H1 (cell line): ENCODE data around the gene TBCD. TPM values are rescaled to one million over a fixed set of nuclear protein-coding genes. Genes with fewer than 3 reads are reported as not detected.

ENCODE experiments used
- ASH2L ChIP-seq: fragments of 200-600, 300-600 bp; sonication (generic); IDR thresholded peaks from one replicate; pipeline ENCODE4 v1.7.1; 2017; ENCODE audit warnings: low read length
- BACH1 ChIP-seq: IDR thresholded peaks from 2 replicates; pipeline ENCODE4 v1.6.1; 2012; ENCODE audit warnings: low read length, improper control_type of control experiment
- CEBPB ChIP-seq: IDR thresholded peaks from 2 replicates; pipeline ENCODE4 v1.6.1; 2012; ENCODE audit warnings: low read depth, low read length
- MAFK ChIP-seq: IDR thresholded peaks from 2 replicates; pipeline ENCODE4 v1.6.1; 2012; ENCODE audit warnings: low read depth, mild to moderate bottlenecking, improper control_type of control experiment, low read length
- POLR2A ChIP-seq, 2 experiments: IDR thresholded peaks; 1 replicate in 1 of 2; 2 replicates in 1 of 2; pipeline ENCODE4 v1.6.1; 2011; ENCODE audit warnings: low read depth in 2 of 2, low read length in 2 of 2, mild to moderate bottlenecking in 2 of 2; ENCODE audit errors: control extremely low read depth in 1 of 2
- TCF12 ChIP-seq: IDR thresholded peaks from 2 replicates; pipeline ENCODE4 v1.6.1; 2011; ENCODE audit warnings: low read depth, mild to moderate bottlenecking, low read length
- YY1 ChIP-seq: IDR thresholded peaks from 2 replicates; pipeline ENCODE4 v1.6.1; 2011; ENCODE audit warnings: low read depth, mild to moderate bottlenecking, low read length
- polyA plus RNA-seq, 7 experiments: library from polyadenylated mRNA; depleted of rRNA in 3 of 7; stranded (reverse) in 5 of 7; unstranded in 2 of 7; fragments of >200 nt in 5 of 7; fragments of 200-250 nt in 2 of 7; gene quantifications; 1 replicate in 5 of 7; 2 replicates in 1 of 7; 4 replicates in 1 of 7; pipeline versions ENCODE4 v1.2.1 to v1.2.3, GENCODE V29; 2011 to 2013; ENCODE audit warnings: missing spikeins in 2 of 7, mixed read lengths in 2 of 7
- total RNA-seq: library from RNA; stranded (reverse); fragmentation: NEBNext Ultra II Directional; extraction: Animal tissue kit (Norgen Biotek cat#: 25700); gene quantifications from 2 replicates; pipeline ENCODE4 v1.2.1, GENCODE V29; 2021
- TF ChIP-seq, protein P1 (sequence below): IDR thresholded peaks from 2 replicates; pipeline ENCODE4 v1.6.1; 2011; ENCODE audit warnings: low read length, improper control_type of control experiment

TBCD gene
- total and polyA plus RNA-seq, 2 of the 8 experiments (the other 6 are each of a cell fraction or from before 2014, with no cell fraction given) = 118 to 162 TPM

- TF ChIP-seq CEBPB = no peak
- no peak for TF ChIP-seq TCF12
- no peak for TF ChIP-seq ASH2L
- TF ChIP-seq, protein P1, sequence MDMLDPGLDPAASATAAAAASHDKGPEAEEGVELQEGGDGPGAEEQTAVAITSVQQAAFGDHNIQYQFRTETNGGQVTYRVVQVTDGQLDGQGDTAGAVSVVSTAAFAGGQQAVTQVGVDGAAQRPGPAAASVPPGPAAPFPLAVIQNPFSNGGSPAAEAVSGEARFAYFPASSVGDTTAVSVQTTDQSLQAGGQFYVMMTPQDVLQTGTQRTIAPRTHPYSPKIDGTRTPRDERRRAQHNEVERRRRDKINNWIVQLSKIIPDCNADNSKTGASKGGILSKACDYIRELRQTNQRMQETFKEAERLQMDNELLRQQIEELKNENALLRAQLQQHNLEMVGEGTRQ = no peak
- TF ChIP-seq MAFK = no peak
- no peak for TF ChIP-seq YY1
- no peak for TF ChIP-seq POLR2A (IDR thresholded peaks at IDR 0.05; ENCODE audit: control extremely low read depth in 1 of 2, low read depth in 2 of 2, low read length in 2 of 2)
- no peak for TF ChIP-seq BACH1
These were observed 138.5 kb downstream of the TBCD start (continued) for GRCh38 chr17:82890339-82890730.
